ENCODE data around the gene ST14.
"Not testable (repeated sequence)": the region's sequence is repeated elsewhere in the genome, so short reads cannot be mapped to it uniquely, and the experiment has no call there.

The ST14 gene

DNA sequence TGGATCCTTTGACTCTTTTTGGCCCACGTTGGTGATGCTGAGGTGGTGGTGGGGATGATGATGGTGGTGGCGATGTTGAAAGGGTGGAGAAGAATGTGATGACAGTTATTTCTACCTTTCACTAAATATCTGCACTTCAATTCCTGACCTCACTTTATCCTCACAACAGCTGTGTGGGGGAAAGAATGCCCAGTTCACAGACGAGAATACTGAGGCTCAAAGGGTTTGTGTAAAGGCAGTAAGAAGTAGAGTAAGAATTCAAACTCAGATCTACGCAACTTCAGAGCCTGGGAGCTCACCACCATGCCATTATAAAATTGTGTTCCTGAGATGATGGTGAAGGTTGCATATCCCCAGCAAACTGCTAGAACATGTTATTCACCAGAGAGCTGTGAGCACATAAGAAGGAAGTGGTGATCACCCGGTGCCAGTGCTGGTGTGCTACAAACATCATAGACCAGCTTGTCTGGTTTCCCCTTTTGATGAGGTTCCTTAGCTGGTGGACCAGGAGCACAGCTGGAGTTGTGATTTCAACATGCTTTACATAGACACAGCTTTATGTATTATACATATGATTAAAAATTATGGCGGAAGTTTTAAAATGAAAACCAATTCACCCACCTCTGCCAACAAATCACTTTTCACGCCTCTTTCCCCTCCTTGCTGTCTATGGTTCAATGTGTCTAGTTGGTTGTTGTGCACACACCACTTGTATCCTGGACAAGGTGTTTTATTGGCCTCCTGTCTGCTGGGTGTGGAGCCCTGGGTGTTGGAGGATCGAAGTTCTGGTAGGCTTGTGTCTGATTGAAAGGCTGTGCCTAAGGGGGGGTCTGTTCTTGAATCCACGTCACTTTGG lies 6.2 kb downstream of the ST14 start:
- DNase-seq: no peak

DNA sequence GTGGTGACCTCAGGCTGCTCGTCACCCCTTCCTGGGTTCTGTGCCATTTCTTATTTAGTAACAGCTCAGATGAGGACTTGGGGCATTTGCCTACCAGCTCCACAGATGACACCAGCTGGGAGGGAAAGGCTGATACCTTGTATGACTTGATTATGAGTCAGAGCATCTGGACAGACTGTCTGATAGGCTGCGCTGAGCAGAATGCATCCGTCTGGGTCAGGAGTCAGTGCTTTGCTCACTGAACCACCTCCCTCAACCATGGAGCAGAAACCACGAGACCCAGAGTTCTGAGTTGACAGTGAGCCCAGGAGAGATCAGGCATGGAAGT lies 6.8 kb downstream of the ST14 start:
- DNase-seq: peak; percentile 89

DNA sequence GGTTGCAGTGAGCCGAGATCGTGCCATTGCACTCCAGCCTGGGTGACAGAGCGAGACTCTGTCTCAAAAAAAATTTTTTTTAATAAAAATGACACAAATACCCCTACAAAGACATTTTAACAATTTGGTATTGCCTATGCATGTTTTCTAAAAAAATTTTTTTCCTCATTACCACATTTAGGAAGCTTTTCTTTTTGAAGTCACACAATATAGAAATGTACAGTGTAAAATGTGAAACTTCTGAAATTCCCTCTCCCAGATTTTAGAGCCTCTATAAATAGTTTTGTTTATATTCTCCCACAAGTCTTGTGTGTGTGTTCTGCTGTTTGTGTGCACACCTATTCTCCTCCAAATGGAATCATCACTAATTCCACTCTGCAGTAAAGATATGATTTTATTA lies 7.6 kb downstream of the ST14 start:
- DNase-seq: no peak

- DNase-seq: peak; percentile 47
These were observed 8.5 kb downstream of the ST14 start for GRCh38 chr11:130168105-130168504.

DNA sequence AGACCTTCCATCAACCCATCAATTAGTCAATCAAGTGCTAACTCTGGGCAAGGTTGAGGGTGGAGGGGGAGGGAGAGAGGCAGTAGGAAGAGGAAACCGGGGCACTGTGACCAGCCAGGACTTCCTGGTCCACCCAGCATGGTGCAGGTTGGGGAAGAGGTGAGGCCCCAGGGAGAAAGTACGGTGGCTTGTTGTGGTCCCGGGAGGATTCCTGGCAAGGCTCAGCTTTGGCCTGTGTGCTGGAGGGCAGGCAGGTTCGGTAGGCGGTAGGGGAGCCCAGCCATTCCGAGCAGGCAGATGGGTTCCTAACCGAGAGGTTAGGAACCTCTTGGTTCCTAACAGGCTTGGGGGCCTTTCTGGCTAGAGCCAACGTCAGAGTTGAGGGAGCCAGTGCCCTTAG lies 10.8 kb downstream of the ST14 start:
- no peak for DNase-seq

DNA sequence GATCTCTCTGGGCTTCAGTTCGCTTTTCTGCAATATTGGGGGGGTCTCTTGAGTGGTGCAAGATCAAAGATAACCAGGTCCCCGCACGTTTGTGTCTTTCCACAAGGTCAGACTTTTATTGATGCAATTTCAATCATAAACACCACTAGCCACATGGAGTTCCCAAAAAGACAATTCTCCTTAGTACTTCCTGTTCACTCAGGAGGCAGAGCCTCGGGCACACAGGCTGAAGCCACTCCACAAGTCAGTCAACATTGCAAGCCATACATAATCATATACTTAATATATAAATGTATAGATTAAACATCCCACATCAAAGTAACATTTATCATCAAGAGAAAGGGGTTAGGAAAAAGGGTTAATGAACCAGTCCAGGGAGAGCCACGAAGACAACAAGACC lies 12.0 kb downstream of the ST14 start:
- DNase-seq: no peak

DNA sequence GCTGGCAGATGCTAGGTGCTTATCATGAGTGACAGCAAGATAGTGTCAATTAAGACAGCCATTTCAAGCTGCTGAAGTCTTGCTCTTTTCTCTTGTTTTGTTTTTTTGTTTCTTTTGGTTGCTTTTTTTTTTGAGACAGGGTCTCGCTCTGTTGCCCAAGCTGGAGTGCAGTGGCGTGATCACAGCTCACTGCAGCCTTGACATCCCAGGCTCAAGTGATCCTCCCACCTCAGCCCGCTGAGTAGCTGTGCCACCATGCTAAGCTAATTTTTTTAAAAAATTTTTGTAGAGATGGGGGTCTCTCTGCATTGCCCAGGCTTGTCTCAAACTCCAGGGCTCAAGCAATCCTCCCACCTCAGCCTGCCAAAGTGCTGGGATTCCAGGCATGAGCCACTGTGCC lies 12.4 kb downstream of the ST14 start:
- not testable (repeated sequence) for DNase-seq

DNA sequence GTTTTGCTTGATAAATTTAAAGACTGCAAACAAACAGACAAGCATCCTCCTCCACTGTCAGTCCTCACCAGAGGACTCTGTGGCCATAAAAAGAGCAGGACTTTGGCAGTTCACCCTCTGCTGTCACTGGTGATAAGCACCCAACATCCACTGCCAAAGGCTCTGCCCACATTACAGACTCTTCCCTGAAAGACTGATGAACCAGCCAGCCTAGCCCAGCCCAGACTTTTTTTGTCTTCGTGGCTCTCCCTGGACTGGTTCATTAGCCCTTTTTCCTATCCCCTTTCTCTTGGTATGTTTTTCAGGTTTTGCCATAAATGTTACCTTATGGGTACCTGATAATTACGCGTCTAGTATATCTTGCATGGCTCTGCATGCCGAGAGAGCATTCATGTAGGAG lies 15.1 kb downstream of the ST14 start:
- DNase-seq: no peak

DNA sequence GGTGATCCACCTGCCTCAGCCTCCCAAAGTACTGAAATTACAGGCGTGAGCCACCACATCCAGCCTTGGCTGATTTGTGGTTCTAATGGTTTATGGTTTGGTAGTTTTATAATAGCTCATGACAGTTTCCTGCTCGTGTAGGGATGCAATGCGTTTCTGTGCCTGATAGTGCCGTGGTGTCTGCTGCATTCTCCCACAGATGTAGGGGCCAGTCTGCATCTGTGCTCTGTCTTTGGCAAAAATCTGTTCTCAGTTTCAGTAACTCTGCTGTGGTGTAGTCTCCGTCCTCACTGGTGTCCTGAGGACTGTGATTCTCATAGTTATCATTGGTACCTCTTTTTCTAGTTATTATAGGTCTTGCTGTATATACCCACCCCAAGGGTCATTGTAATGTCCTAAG lies 16.3 kb downstream of the ST14 start:
- DNase-seq: no peak

GRCh38 chr11:130177782-130178181 lies 18.2 kb downstream of the ST14 start:
- DNase-seq: no peak

GRCh38 chr11:130178441-130179339 lies 19.1 kb downstream of the ST14 start:
- DNase-seq: no peak

DNA sequence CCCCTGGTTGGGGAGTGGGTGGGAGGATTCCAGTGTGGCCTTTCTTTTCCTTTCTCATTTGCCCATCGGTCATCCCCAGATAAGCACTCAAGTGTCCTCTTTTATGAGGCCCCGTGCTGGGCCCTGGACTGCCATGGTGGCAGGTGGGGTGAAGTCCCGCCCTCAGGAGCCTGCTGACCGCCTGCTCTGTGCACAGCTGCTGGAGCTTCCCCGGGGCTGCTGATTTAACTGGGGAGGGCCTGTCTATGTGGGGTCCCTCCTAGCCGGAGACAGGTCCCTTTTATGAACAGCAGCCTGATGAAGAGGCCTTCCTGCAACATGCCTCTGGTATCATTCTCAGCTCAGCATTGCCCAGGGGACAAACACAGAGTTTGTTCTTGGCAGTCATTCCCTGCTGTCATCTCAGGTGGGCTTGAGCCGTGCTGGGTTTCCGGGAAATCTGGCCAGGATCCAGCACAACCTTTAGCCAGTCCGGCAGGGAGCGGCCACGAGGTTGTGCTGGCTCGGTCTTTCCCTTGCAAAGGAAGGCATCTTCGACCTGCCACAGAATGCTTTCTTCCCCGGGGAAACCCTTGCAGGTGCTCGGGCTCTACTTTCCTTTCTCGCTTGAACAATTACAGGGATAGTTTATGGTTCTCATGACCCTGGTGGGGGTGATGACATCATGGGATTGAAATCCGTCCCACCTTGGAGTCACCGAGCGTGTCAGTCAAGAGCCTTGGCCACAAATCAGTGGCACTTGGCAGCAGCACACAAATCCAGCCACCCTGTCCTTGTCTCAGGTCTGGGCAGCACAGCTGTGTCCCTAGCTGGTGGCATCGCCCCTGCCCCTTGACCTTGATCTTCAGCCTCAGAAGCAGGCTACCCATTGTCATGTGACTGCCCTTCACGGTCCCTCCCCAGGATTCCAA lies 20.1 kb downstream of the ST14 start:
- DNase-seq: no peak

DNA sequence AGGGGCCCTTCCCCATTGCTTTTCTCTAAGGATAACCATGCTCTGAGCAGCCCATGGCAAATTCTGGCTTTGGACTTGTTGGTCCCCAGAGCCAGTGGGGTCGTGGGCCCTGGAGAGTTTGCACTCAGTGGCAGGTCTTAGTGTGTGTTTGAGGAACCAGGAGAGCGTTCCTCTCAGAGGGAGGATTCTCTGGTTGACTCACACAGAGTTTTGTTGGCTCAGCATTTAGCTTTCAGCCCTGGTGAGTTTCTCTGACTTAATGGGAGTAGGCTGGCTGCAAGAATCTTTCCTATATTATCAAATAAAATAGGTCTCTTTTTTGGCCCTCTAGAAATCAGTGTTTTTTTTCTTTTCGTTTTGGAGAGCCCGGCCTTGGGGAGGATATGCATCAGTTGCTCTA lies 20.9 kb downstream of the ST14 start:
- peak; percentile 16 for DNase-seq

DNA sequence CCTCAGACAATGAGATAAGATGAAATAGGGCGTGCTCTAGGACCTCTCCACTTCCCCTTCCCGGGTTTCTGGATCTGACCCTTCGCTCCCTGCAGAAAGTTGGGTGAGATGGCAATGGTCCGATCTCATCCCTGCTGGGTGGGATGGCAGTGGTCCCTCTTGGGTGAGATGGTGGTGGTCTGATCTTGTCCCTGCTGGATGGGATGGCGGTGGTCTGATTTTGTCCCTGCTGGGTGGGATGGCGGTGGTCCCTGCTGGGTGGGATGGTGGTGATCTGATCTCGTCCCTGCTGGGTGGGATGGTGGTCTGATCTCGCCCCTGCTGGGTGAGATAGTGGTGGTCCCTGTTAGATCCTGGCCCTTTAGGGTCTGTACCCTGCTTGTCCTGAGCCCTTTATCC lies 21.3 kb downstream of the ST14 start:
- no peak for DNase-seq

DNA sequence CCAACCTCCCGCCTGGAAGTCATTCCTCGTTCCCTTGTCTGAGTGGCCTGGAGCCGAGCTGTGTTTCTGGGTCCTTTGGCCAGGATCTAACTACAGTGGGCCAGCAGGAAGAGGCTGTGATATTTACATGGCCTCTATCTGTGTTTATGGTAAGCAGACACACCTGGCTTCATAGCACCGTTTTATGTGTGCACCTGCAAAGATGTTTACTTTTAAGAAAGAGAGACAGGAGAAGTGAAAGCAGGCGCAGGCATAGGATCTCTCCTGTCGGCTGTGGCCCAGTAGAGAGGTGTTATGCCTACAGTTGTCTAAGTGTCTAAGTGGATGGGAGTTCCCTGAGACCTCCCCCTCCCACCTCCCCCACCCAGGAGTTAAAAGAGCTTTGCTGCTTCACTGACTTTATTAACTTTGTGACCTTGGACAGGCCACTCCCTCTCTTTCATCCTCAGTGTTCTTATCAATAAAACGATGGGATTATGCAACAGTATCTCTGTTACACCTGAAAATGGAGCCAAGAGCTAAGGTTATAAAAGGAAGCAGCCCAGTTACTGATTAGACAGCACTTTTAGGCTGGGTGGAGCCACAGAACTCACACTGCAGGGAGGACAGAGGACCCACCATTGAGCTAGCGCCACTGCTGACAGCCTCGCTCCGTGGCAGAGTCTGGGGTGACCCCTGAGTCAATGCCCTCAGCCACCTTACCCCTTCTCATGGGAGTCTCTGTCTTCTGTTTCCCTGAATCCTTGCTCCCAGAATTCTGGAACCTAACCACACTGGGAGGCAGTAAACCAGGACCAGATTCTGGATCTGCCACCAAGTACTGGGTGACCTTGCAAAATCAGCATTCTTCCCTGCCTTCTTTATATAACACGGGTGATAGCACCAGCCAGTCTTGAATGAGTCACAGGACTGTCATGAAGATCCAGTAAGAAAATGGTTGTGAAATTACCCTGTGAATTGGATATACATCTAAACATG lies 22.0 kb downstream of the ST14 start:
- peak; percentile 64 for DNase-seq

DNA sequence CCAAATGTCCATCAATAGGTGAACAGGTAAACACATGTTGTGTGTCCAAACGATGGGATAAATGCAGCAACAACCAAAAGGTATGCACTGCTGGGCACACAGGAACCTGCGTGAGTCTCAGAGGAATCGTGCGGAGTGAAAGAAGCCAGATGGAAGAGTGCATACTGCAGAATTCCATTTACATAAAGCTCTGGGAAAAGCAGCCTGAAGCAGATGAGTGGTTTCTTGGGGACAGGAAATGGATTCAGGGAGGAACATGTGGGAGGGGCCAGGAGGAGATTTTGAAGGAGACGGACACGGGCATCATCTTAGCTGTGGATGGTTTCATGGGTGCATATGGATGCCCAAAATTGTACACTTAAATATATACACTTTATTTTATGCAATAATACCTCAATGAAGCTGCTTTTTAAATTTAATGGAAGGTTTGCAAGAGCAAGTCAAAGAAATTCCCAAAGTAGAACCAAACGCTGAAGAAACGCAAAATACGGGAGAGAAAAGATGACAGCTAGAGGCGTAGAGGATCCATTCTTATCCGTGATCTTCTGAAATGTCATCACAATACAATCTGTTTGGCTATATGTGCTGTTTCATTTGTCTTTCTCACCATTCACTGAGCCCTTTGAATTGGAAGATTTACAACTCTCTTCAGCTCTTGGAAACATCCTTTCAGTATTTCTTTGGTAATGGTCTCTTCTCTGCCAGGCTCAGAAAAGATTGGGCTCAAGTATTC lies 24.5 kb downstream of the ST14 start:
- no peak for DNase-seq

DNA sequence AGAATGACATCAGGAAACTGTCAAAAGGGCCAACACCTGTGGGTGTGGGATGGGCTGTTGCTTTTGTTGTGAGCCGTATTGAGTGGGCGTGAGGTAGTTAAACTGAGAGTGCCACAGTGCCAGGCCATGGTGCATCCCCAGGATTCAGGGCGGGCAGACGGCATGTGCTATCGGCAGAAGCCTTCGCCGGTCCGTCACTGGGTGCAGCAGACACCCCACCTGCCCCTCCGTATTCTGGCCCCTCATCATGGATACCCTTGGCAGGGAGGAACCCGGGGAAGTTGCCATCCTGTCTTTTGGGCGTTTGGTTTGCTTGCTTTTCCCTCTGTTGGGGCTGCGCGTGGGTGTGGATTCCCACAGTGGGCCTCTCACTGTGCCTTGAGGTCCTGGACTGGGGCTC lies 27.5 kb downstream of the ST14 start:
- DNase-seq: no peak

- no peak for DNase-seq
These were observed 28.5 kb downstream of the ST14 start for GRCh38 chr11:130188047-130188446.

GRCh38 chr11:130188585-130189347 lies 29.2 kb downstream of the ST14 start:
- DNase-seq: no peak

GRCh38 chr11:130189492-130190210 lies 30.1 kb downstream of the ST14 start:
- DNase-seq: no peak
